ENCODE measurements around the gene ZBTB18. TPM values are rescaled to one million over a fixed set of nuclear protein-coding genes. Genes with fewer than 3 reads are reported as not detected.

ZBTB18 gene
- total RNA-seq, 1 donor from 2014 or later, result 8.8 TPM

- no peaks in the 10 kb centered on the region for H3K36me3 ChIP-seq
- intact Hi-C loops (cut with DNase I), result no loop called here
- H3K27me3 ChIP-seq, result no peaks in the 10 kb centered on the region
Measured at GRCh38 chr1:244100276-244100675, 49.2 kb downstream of the ZBTB18 start.

GRCh38 chr1:244100704-244101453, 49.8 kb downstream of the ZBTB18 start:
- H3K36me3 ChIP-seq, result no peaks in the 10 kb centered on the region
- H3K27me3 ChIP-seq, result no peaks in the 10 kb centered on the region
- H3K27ac ChIP-seq, result no peak overlapping the region
- TF ChIP-seq CTCF (IDR thresholded peaks at IDR 0.05) (no peak), POLR2AphosphoS5 (IDR thresholded peaks at IDR 0.05; ENCODE audit: insufficient read depth in 1 of 2, low read depth in 1 of 2) (no peak)
- H3K4me3 ChIP-seq, result no peak overlapping the region
- no peak for DNase-seq (ENCODE audit: extremely low spot score in 2 of 2)
- H3K9me3 ChIP-seq, result no peaks in the 10 kb centered on the region
- intact Hi-C loops (cut with DNase I), result no loop called here
- H3K4me1 ChIP-seq, result no peaks in the 10 kb centered on the region

More at GRCh38 chr1:244100276-244100675, 49.2 kb downstream of the ZBTB18 start:
- H3K4me1 ChIP-seq, result no peaks in the 10 kb centered on the region
- DNase-seq (ENCODE audit: extremely low spot score in 2 of 2), result no peak
- H3K9me3 ChIP-seq, result no peaks in the 10 kb centered on the region
- no peak for TF ChIP-seq POLR2AphosphoS5 (IDR thresholded peaks at IDR 0.05; ENCODE audit: insufficient read depth in 1 of 2, low read depth in 1 of 2)
- no peak for TF ChIP-seq POLR2A (IDR thresholded peaks at IDR 0.05)
- TF ChIP-seq CTCF (IDR thresholded peaks at IDR 0.05), result no peak
- H3K4me3 ChIP-seq, result no peak overlapping the region
- H3K27ac ChIP-seq, result no peak overlapping the region

GRCh38 chr1:244102046-244102445, 51.0 kb downstream of the ZBTB18 start:
- H3K27ac ChIP-seq, result no peak overlapping the region
- intact Hi-C loops (cut with DNase I), result no loop called here
- no peaks in the 10 kb centered on the region for H3K27me3 ChIP-seq
- H3K4me1 ChIP-seq, result no peaks in the 10 kb centered on the region
- no peaks in the 10 kb centered on the region for H3K36me3 ChIP-seq
- H3K4me3 ChIP-seq, result no peak overlapping the region
- TF ChIP-seq POLR2AphosphoS5 (IDR thresholded peaks at IDR 0.05; ENCODE audit: insufficient read depth in 1 of 2, low read depth in 1 of 2), result no peak
- no peak for TF ChIP-seq POLR2A (IDR thresholded peaks at IDR 0.05)
- no peak for TF ChIP-seq CTCF (IDR thresholded peaks at IDR 0.05)
- DNase-seq (ENCODE audit: extremely low spot score in 2 of 2), result no peak
- no peaks in the 10 kb centered on the region for H3K9me3 ChIP-seq

- H3K4me3 ChIP-seq, result no peak overlapping the region
- DNase-seq (ENCODE audit: extremely low spot score in 2 of 2), result no peak
- H3K27me3 ChIP-seq, result no peaks in the 10 kb centered on the region
- no peaks in the 10 kb centered on the region for H3K4me1 ChIP-seq
- no peak for TF ChIP-seq CTCF (IDR thresholded peaks at IDR 0.05)
- TF ChIP-seq POLR2AphosphoS5 (IDR thresholded peaks at IDR 0.05; ENCODE audit: insufficient read depth in 1 of 2, low read depth in 1 of 2), result no peak
- TF ChIP-seq POLR2A (IDR thresholded peaks at IDR 0.05), result no peak
- H3K27ac ChIP-seq, result no peak overlapping the region
- H3K36me3 ChIP-seq, result no peaks in the 10 kb centered on the region
- intact Hi-C loops (cut with DNase I), result no loop called here
- no peaks in the 10 kb centered on the region for H3K9me3 ChIP-seq
Measured at GRCh38 chr1:244102468-244102867, 51.4 kb downstream of the ZBTB18 start.

GRCh38 chr1:244104309-244105060, 53.4 kb downstream of the ZBTB18 start:
- Histone ChIP-seq H3K4me1 (no peaks in the 10 kb centered on the region), H3K9me3 (no peaks in the 10 kb centered on the region), H3K36me3 (no peaks in the 10 kb centered on the region), H3K27ac (no peak overlapping the region), H3K27me3 (no peaks in the 10 kb centered on the region), H3K4me3 (no peak overlapping the region)
- DNase-seq (ENCODE audit: extremely low spot score in 2 of 2), result no peak
- TF ChIP-seq CTCF (IDR thresholded peaks at IDR 0.05) (no peak), POLR2AphosphoS5 (IDR thresholded peaks at IDR 0.05; ENCODE audit: insufficient read depth in 1 of 2, low read depth in 1 of 2) (no peak), POLR2A (IDR thresholded peaks at IDR 0.05) (no peak)
- intact Hi-C loops (cut with DNase I), result no loop called here
